HG03457 (cell line): ENCODE data around the gene MED12L.
"Not testable (repeated sequence)": the region's sequence is repeated elsewhere in the genome, so short reads cannot be mapped to it uniquely, and the experiment has no call there.

Experiments
- ATAC-seq: cut with Tn5 transposase; IDR thresholded peaks from one replicate; pipeline ENCODE4 v1.9.1; 2021; ENCODE audit warnings: moderate number of reproducible peaks; ENCODE audit not compliant: unreplicated experiment

Gene MED12L

GRCh38 chr3:151206201-151206600, 120.7 kb downstream of the MED12L start:
- no peak for ATAC-seq

GRCh38 chr3:151209654-151210053, 124.2 kb downstream of the MED12L start:
- ATAC-seq = no peak

- ATAC-seq = no peak
Measured at GRCh38 chr3:151210676-151211381, 125.4 kb downstream of the MED12L start.

- no peak for ATAC-seq
Measured at GRCh38 chr3:151213151-151213550, 127.7 kb downstream of the MED12L start.

GRCh38 chr3:151213881-151214280, 128.4 kb downstream of the MED12L start:
- no peak for ATAC-seq

GRCh38 chr3:151214459-151214858, 129.0 kb downstream of the MED12L start:
- no peak for ATAC-seq

- no peak for ATAC-seq
Measured at GRCh38 chr3:151216641-151217607, 131.5 kb downstream of the MED12L start.

- ATAC-seq = no peak
Measured at GRCh38 chr3:151218136-151218535, 132.7 kb downstream of the MED12L start.

GRCh38 chr3:151219056-151219455, 133.6 kb downstream of the MED12L start:
- no peak for ATAC-seq

GRCh38 chr3:151224268-151224866, 138.9 kb downstream of the MED12L start:
- no peak for ATAC-seq

GRCh38 chr3:151225040-151225975, 139.8 kb downstream of the MED12L start:
- no peak for ATAC-seq

- no peak for ATAC-seq
Measured at GRCh38 chr3:151226088-151226563, 140.7 kb downstream of the MED12L start.

GRCh38 chr3:151226825-151227224, 141.4 kb downstream of the MED12L start:
- no peak for ATAC-seq

- peak; percentile 40 for ATAC-seq
Measured at GRCh38 chr3:151227266-151227806, 141.9 kb downstream of the MED12L start.

- ATAC-seq = peak; percentile 70
Measured at GRCh38 chr3:151227807-151228665, 142.6 kb downstream of the MED12L start.

GRCh38 chr3:151228666-151229040, 143.2 kb downstream of the MED12L start:
- ATAC-seq = no peak

- peak; percentile 42 for ATAC-seq
Measured at GRCh38 chr3:151230646-151231045, 145.2 kb downstream of the MED12L start.

GRCh38 chr3:151232403-151232802, 146.9 kb downstream of the MED12L start:
- not testable (repeated sequence) for ATAC-seq

GRCh38 chr3:151232991-151233390, 147.5 kb downstream of the MED12L start:
- no peak for ATAC-seq
